GM12891 (cell line): ENCODE measurements around the gene LNP1.

Experiments
- POLR2A ChIP-seq: IDR thresholded peaks from 2 replicates; pipeline ENCODE4 v1.6.1; 2011; ENCODE audit warnings: low read depth, low read length, control low read depth
- POLR2AphosphoS5 ChIP-seq: IDR thresholded peaks from 2 replicates; pipeline ENCODE4 v1.6.1; 2011; ENCODE audit warnings: low read depth, low read length, control low read depth
- SPI1 ChIP-seq: IDR thresholded peaks from 2 replicates; pipeline ENCODE4 v1.6.1; 2011; ENCODE audit warnings: low read depth, low read length, control low read depth

DNA sequence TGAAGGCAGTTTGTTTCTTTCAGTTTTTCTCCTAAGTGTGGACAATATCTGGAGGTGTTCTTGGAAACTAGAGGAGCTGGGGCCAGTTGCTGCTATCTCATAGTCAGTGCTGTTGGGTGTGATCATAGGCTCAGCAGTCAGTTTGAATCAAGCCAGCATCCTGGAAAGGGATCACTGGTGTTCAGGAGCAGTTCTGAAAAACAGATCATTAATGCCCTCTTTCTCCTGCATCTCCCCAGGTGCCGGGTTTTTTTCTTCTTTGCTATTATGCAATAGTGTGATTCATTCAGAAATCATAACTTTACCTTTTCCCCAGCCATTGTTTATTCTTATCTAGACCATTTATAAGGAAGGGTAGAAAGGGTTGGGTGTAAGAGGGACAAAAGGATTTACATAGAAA, 24.0 kb downstream of the LNP1 start:
- no peak for TF ChIP-seq POLR2A
- TF ChIP-seq POLR2AphosphoS5: no peak
- no peak for TF ChIP-seq SPI1
